SHP77 treated with DMSO at 0.1 percent for 48 hours (cell line): Measurements from ENCODE around the gene ACAD8.

Source experiments
- DNase-seq: peaks from one replicate; lab custom pipeline; 2025; lab: John Stamatoyannopoulos, UW

The ACAD8 gene

GRCh38 chr11:134290646-134291045 is 37.3 kb downstream of the ACAD8 start:
- DNase-seq = no peak

GRCh38 chr11:134291196-134291595 is 37.8 kb downstream of the ACAD8 start:
- no peak for DNase-seq

GRCh38 chr11:134292661-134293060 is 39.3 kb downstream of the ACAD8 start:
- DNase-seq = no peak

GRCh38 chr11:134293119-134294113 is 40.0 kb downstream of the ACAD8 start:
- no peak for DNase-seq

GRCh38 chr11:134294664-134295063 is 41.3 kb downstream of the ACAD8 start:
- DNase-seq = no peak

- DNase-seq = no peak
Measured at GRCh38 chr11:134312223-134312622, 58.9 kb downstream of the ACAD8 start.

- no peak for DNase-seq
Measured at GRCh38 chr11:134312807-134313206, 59.4 kb downstream of the ACAD8 start.

- DNase-seq = no peak
Measured at GRCh38 chr11:134313379-134313778, 60.0 kb downstream of the ACAD8 start.

GRCh38 chr11:134313821-134314607 is 60.6 kb downstream of the ACAD8 start:
- no peak for DNase-seq
